Spinal cord (tissue), 10 donors: ENCODE data around the gene SH2D1B. TPM values are rescaled to one million over a fixed set of nuclear protein-coding genes. Genes with fewer than 3 reads are reported as not detected.

Experiments
- DNase-seq, 6 donors: peaks; one replicate each; pipeline versions ENCODE4 v3.0.0 to v3.0.0-alpha.2; 2013 to 2015; ENCODE audit warnings: low spot score in 6 of 6, low read depth in 4 of 6
- H3K27ac ChIP-seq: one replicate; pipeline ENCODE4 v1.5.1; 2013; ENCODE audit warnings: low read depth, low read length, control low read depth
- H3K27me3 ChIP-seq: one replicate; pipeline ENCODE4 v1.6.1; 2013; ENCODE audit warnings: low read length; ENCODE audit not compliant: control insufficient read depth, insufficient read depth
- H3K36me3 ChIP-seq: one replicate; pipeline ENCODE4 v1.6.1; 2013; ENCODE audit warnings: low read length; ENCODE audit not compliant: control insufficient read depth, insufficient read depth
- H3K4me1 ChIP-seq: one replicate; pipeline ENCODE4 v1.6.1; 2013; ENCODE audit warnings: low read length; ENCODE audit not compliant: control insufficient read depth, insufficient read depth
- H3K4me3 ChIP-seq: one replicate; pipeline ENCODE4 v1.5.1; 2013; ENCODE audit warnings: low read depth, low read length, control low read depth
- H3K9me3 ChIP-seq: one replicate; pipeline ENCODE4 v1.6.1; 2013; ENCODE audit warnings: low read length; ENCODE audit not compliant: control insufficient read depth, insufficient read depth
- WGBS: methylation state at CpG from one replicate; pipeline ENCODE4 v1.1.5; 2013; ENCODE audit warnings: missing lambda C conversion rate; ENCODE audit not compliant: insufficient coverage; 5-methylcytosine and 5-hydroxymethylcytosine counted together
- polyA plus RNA-seq, 2 donors: library from polyadenylated mRNA; unstranded; fragments of 120-200 nt; gene quantifications; one replicate each; pipeline ENCODE4 v1.2.1, GENCODE V29; 2013; ENCODE audit not compliant: insufficient read length in 2 of 2
- total RNA-seq, 2 donors: library from RNA; depleted of rRNA in 1 of 2; stranded (reverse); fragments of 120-200 nt in 1 of 2; fragments of >200 nt in 1 of 2; gene quantifications; one replicate each; pipeline versions ENCODE4 v1.2.3 to v1.2.4, GENCODE V29; 2013 to 2014
- donor health status: healthy.

Gene SH2D1B
- total and polyA plus RNA-seq, 4 donors: 0.10 to 0.17 TPM; not detected in 2

- no peaks in the 10 kb centered on the region for H3K9me3 ChIP-seq
- H3K27ac ChIP-seq: no peak overlapping the region
- WGBS: no CpG with 5 or more reads among the region's 5 CpGs
- no peaks in the 10 kb centered on the region for H3K4me1 ChIP-seq
- H3K36me3 ChIP-seq: no peaks in the 10 kb centered on the region
- no peaks in the 10 kb centered on the region for H3K27me3 ChIP-seq
- no peak for DNase-seq
- no peak overlapping the region for H3K4me3 ChIP-seq
Measured at GRCh38 chr1:162404550-162405160, 7.3 kb downstream of the SH2D1B start.

- Histone ChIP-seq H3K27me3 (no peaks in the 10 kb centered on the region), H3K4me3 (no peak overlapping the region), H3K27ac (no peak overlapping the region), H3K9me3 (no peaks in the 10 kb centered on the region), H3K4me1 (no peaks in the 10 kb centered on the region), H3K36me3 (no peaks in the 10 kb centered on the region)
- whole genome bisulfite sequencing: 60% methylated on average over 6 of the region's 10 CpGs
- no peak for DNase-seq
Measured at GRCh38 chr1:162400790-162401355, 11.1 kb downstream of the SH2D1B start.

GRCh38 chr1:162398999-162399580 is 12.8 kb downstream of the SH2D1B start:
- 100% methylated on average over 1 of the region's 8 CpGs for WGBS
- Histone ChIP-seq H3K4me1 (no peaks in the 10 kb centered on the region), H3K36me3 (no peaks in the 10 kb centered on the region)

GRCh38 chr1:162397943-162398560 is 13.9 kb downstream of the SH2D1B start:
- Histone ChIP-seq H3K4me1 (no peaks in the 10 kb centered on the region), H3K9me3 (no peaks in the 10 kb centered on the region), H3K27ac (no peak overlapping the region), H3K27me3 (no peaks in the 10 kb centered on the region), H3K4me3 (no peak overlapping the region), H3K36me3 (no peaks in the 10 kb centered on the region)
- no CpG with 5 or more reads among the region's 3 CpGs for WGBS
- no peak for DNase-seq

More at GRCh38 chr1:162398999-162399580, 12.8 kb downstream of the SH2D1B start:
- H3K9me3 ChIP-seq: no peaks in the 10 kb centered on the region
- no peak overlapping the region for H3K4me3 ChIP-seq
- DNase-seq: no peak
- no peak overlapping the region for H3K27ac ChIP-seq
- H3K27me3 ChIP-seq: no peaks in the 10 kb centered on the region

GRCh38 chr1:162397039-162397448 is 14.9 kb downstream of the SH2D1B start:
- 100% methylated on average over 1 of the region's 3 CpGs for WGBS
- no peak for DNase-seq
- no peaks in the 10 kb centered on the region for H3K36me3 ChIP-seq
- no peak overlapping the region for H3K27ac ChIP-seq
- no peaks in the 10 kb centered on the region for H3K27me3 ChIP-seq
- no peaks in the 10 kb centered on the region for H3K9me3 ChIP-seq
- H3K4me1 ChIP-seq: no peaks in the 10 kb centered on the region
- no peak overlapping the region for H3K4me3 ChIP-seq

- Histone ChIP-seq H3K36me3 (no peaks in the 10 kb centered on the region), H3K4me1 (no peaks in the 10 kb centered on the region), H3K4me3 (no peak overlapping the region), H3K27me3 (no peaks in the 10 kb centered on the region), H3K9me3 (no peaks in the 10 kb centered on the region), H3K27ac (no peak overlapping the region)
- WGBS: 86% methylated on average over 1 of the region's 3 CpGs
- no peak for DNase-seq
Measured at GRCh38 chr1:162396201-162396906, 15.6 kb downstream of the SH2D1B start.

GRCh38 chr1:162391790-162392563 is 20.0 kb downstream of the SH2D1B start:
- Histone ChIP-seq H3K4me3 (no peak overlapping the region), H3K27ac (no peak overlapping the region), H3K9me3 (no peaks in the 10 kb centered on the region), H3K4me1 (peaks cover 30% of the 10 kb centered on the region), H3K36me3 (no peaks in the 10 kb centered on the region), H3K27me3 (no peaks in the 10 kb centered on the region)
- no CpG with 5 or more reads among the region's 4 CpGs for WGBS
- peak in 3 of 6 donors; percentile 43 to 85 (median 69) for DNase-seq

GRCh38 chr1:162390396-162391185 is 21.3 kb downstream of the SH2D1B start:
- H3K36me3 ChIP-seq: no peaks in the 10 kb centered on the region
- H3K27ac ChIP-seq: no peak overlapping the region
- peaks cover 30% of the 10 kb centered on the region for H3K4me1 ChIP-seq
- WGBS: 70% methylated on average over 13 of the region's 15 CpGs
- H3K4me3 ChIP-seq: no peak overlapping the region
- DNase-seq: peak in 1 of 6 donors; percentile 63
- H3K9me3 ChIP-seq: no peaks in the 10 kb centered on the region
- H3K27me3 ChIP-seq: no peaks in the 10 kb centered on the region
